K562 (cell line): ENCODE data around the gene DNMT3A. TPM values are rescaled to one million over a fixed set of nuclear protein-coding genes. Genes with fewer than 3 reads are reported as not detected.

Experiments used
- ATAC-seq: fragments of 200-7000 bp; cut with Tn5 transposase; 3 replicates; pipeline ENCODE4 v1.9.1; 2020; ENCODE audit warnings: moderate library complexity
- BruUV-seq: library from RNA; stranded (reverse); fragments of 400-500 nt; replicated peaks from 2 replicates; lab custom pipeline; 2021; lab: Mats Ljungman, UMichigan
- CTCF ChIA-PET: fragments of 300-600 bp; formaldehyde crosslinking; extraction: SDS; loops from one replicate; lab custom pipeline; 2021; ENCODE audit warnings: low intra/inter-chr PET ratio; lab: Yijun Ruan, JAX
- POLR2A ChIA-PET: fragments of 300-600, 350-650 bp; sonication (Branson Sonifier 250); formaldehyde crosslinking; extraction: SDS; loops from one replicate; lab custom pipeline; 2021; ENCODE audit warnings: antibody characterized with exemption, inconsistent platforms; lab: Yijun Ruan, JAX
- DNase-seq, 4 experiments: peaks; one replicate each; pipeline versions ENCODE4 v3.0.0 to v3.0.0-alpha.2; 2011 to 2018; ENCODE audit warnings: low spot score in 3 of 4, mixed read lengths in 3 of 4; ENCODE audit errors: extremely low read depth in 1 of 4
- FAIRE-seq: peaks from 2 replicates; lab custom pipeline; 2011; peaks lifted over from hg19 to GRCh38; lab: Jason Lieb, UNC
- H2AFZ ChIP-seq: 2 replicates; pipeline ENCODE4 v1.6.0; 2011; ENCODE audit warnings: low read depth, low read length, control low read depth, inconsistent platforms
- H3K27ac ChIP-seq: fragments of 200-600 bp; 3 replicates; pipeline ENCODE4 v1.8.0; 2011; ENCODE audit warnings: low read depth, mild to moderate bottlenecking, control low read depth, inconsistent platforms, low read length, moderate library complexity, mixed read lengths; ENCODE audit errors: extremely low read depth
- H3K27me3 ChIP-seq, 2 experiments: fragments of 300-600 bp in 1 of 2; 2 replicates in 1 of 2; 3 replicates in 1 of 2; pipeline versions ENCODE4 v1.6.0 to v1.8.0; 2011; ENCODE audit warnings: inconsistent platforms in 2 of 2, low read length in 2 of 2, mild to moderate bottlenecking in 1 of 2, mixed read lengths in 1 of 2, moderate library complexity in 1 of 2; ENCODE audit not compliant: control insufficient read depth in 2 of 2, insufficient read depth in 2 of 2
- H3K36me3 ChIP-seq: fragments of 300-600 bp; 3 replicates; pipeline ENCODE4 v1.8.0; 2011; ENCODE audit warnings: mild to moderate bottlenecking, low read length, inconsistent platforms; ENCODE audit not compliant: control insufficient read depth, insufficient read depth
- H3K4me1 ChIP-seq, 2 experiments: fragments of 200-600 bp in 1 of 2; replicated peaks in 1 of 2; 2 replicates in 1 of 2; 3 replicates in 1 of 2; pipeline versions ENCODE4 v1.5.1 to v1.8.0; 2011; ENCODE audit warnings: inconsistent platforms in 2 of 2, low read length in 2 of 2, mild to moderate bottlenecking in 1 of 2, mixed read lengths in 1 of 2, moderate library complexity in 1 of 2; ENCODE audit not compliant: control insufficient read depth in 2 of 2, insufficient read depth in 2 of 2
- H3K4me2 ChIP-seq: 2 replicates; pipeline ENCODE4 v1.6.1; 2011; ENCODE audit warnings: low read length, control low read depth, inconsistent platforms, mixed read lengths; ENCODE audit not compliant: insufficient read depth
- H3K4me3 ChIP-seq: fragments of 200-600 bp; sonication (generic), shearing (Covaris generic); 2 replicates; pipeline ENCODE4 v1.5.1; 2016; ENCODE audit warnings: control low read depth, inconsistent platforms
- H3K79me2 ChIP-seq: fragments of 200-600 bp; 3 replicates; pipeline ENCODE4 v1.8.0; 2011; ENCODE audit warnings: low read length, inconsistent platforms; ENCODE audit not compliant: control insufficient read depth, insufficient read depth
- H3K9ac ChIP-seq, 2 experiments: 2 replicates each; pipeline versions ENCODE4 v1.6.0 to v1.6.1; 2011; ENCODE audit warnings: low read depth in 2 of 2, low read length in 2 of 2, control low read depth in 1 of 2, inconsistent platforms in 1 of 2, mild to moderate bottlenecking in 1 of 2, mixed read lengths in 1 of 2; ENCODE audit not compliant: insufficient read depth in 1 of 2
- H3K9me1 ChIP-seq: one replicate; pipeline ENCODE4 v1.6.0; 2011; ENCODE audit warnings: inconsistent platforms, mild to moderate bottlenecking, low read length, moderate library complexity; ENCODE audit not compliant: control insufficient read depth, insufficient read depth
- H3K9me3 ChIP-seq: replicated peaks from 2 replicates; pipeline ENCODE4 v1.5.1; 2011; ENCODE audit warnings: low read depth, low read length, inconsistent platforms; ENCODE audit not compliant: control insufficient read depth, insufficient read depth
- H4K20me1 ChIP-seq: replicated peaks from 2 replicates; pipeline ENCODE4 v1.6.1; 2011; ENCODE audit warnings: low read length, inconsistent platforms, mixed read lengths; ENCODE audit not compliant: control insufficient read depth, insufficient read depth
- RBM14 ChIP-seq: fragments of 200-400 bp; formaldehyde crosslinking; IDR thresholded peaks from 2 replicates; pipeline ENCODE4 v1.6.1; 2018; ENCODE audit warnings: low read depth, mild to moderate bottlenecking, low read length, moderate library complexity, borderline replicate concordance; ENCODE audit not compliant: insufficient read depth
- RBM34 ChIP-seq: fragments of 200-400 bp; formaldehyde crosslinking; IDR thresholded peaks from 2 replicates; pipeline ENCODE4 v1.6.1; 2018; ENCODE audit warnings: low read length, borderline replicate concordance; ENCODE audit not compliant: insufficient read depth
- SAP30 ChIP-seq: fragments of 200-600 bp; sonication (generic); IDR thresholded peaks from 2 replicates; pipeline ENCODE4 v1.6.1; 2012; ENCODE audit warnings: borderline replicate concordance, low read depth, mild to moderate bottlenecking, moderate library complexity, low read length, control low read depth, inconsistent platforms; ENCODE audit not compliant: insufficient read depth, poor library complexity, severe bottlenecking
- SMAD3 ChIP-seq: fragments of 450-650 bp; formaldehyde crosslinking; conservative IDR thresholded peaks from 2 replicates; pipeline ENCODE4 v1.4.0; 2020; ENCODE audit warnings: mild to moderate bottlenecking
- SMAD4 ChIP-seq: fragments of 250-450 bp; sonication (Bioruptor Pico); conservative IDR thresholded peaks from 2 replicates; pipeline ENCODE4 v1.8.0; 2021; ENCODE audit warnings: inconsistent platforms, mild to moderate bottlenecking, moderate library complexity
- TAL1 ChIP-seq: fragments of 450-650 bp; IDR thresholded peaks from 2 replicates; pipeline ENCODE4 v1.6.1; 2016; ENCODE audit warnings: mild to moderate bottlenecking
- ZNF197 ChIP-seq: fragments of 200-800 bp; sonication (Bioruptor generic); IDR thresholded peaks from 2 replicates; pipeline ENCODE4 v1.6.1; 2016; ENCODE audit warnings: low read depth, missing genetic modification characterization, missing compliant biosample characterization
- ZNF354B ChIP-seq: fragments of 250-450 bp; sonication (Bioruptor Pico); IDR thresholded peaks from 2 replicates; pipeline ENCODE4 v1.4.0; 2020
- ZNF384 ChIP-seq: IDR thresholded peaks from 2 replicates; pipeline ENCODE4 v1.6.1; 2012; ENCODE audit warnings: low read depth, low read length, improper control_type of control experiment
- ZNF551 ChIP-seq: fragments of 250-450 bp; sonication (Bioruptor Pico); IDR thresholded peaks from 2 replicates; pipeline ENCODE4 v1.5.0; 2021; ENCODE audit warnings: mild to moderate bottlenecking, moderate library complexity
- WGBS: fragments of 100-300 bp; shearing (Covaris generic); methylation state at CpG from one replicate; pipeline ENCODE4 v1.1.6; 2016; ENCODE audit warnings: low coverage, mixed read lengths; ENCODE audit not compliant: insufficient coverage; ENCODE audit errors: missing lambda C conversion rate; 5-methylcytosine and 5-hydroxymethylcytosine counted together
- in situ Hi-C: fragments of 300-500 bp; cut with MboI; formaldehyde crosslinking; loops from 4 replicates; pipeline ENCODE4 v1.15.0; 2018; ENCODE audit warnings: inconsistent platforms, mixed read lengths
- intact Hi-C: fragments of 100-400 bp; cut with micrococcal nuclease; formaldehyde crosslinking; loops from 2 replicates; pipeline ENCODE4 v1.14.2; 2022
- polyA plus RNA-seq, 8 experiments: library from polyadenylated mRNA; depleted of rRNA in 4 of 8; stranded (reverse) in 5 of 8; unstranded in 3 of 8; fragments of >200 nt; fragmentation: Nextera tagmentation in 2 of 8; fragmentation: Illumina TruSeq in 1 of 8; extraction: Ambion mirVana in 2 of 8; extraction: Trizol in 1 of 8; gene quantifications; 2 replicates each; pipeline versions ENCODE4 v1.2.1 to v1.2.3, GENCODE V29; 2011 to 2014; ENCODE audit warnings: inconsistent platforms in 1 of 8, missing spikeins in 1 of 8
- total RNA-seq, 7 experiments: library from RNA; depleted of rRNA in 6 of 7; stranded (reverse); fragments of >200 nt in 6 of 7; fragmentation: Illumina TruSeq in 2 of 7; extraction: Trizol in 2 of 7; gene quantifications; 2 replicates each; pipeline versions ENCODE4 v1.2.1 to v1.2.3, GENCODE V29; 2011 to 2021; ENCODE audit warnings: low replicate concordance in 1 of 7
- TF ChIP-seq, protein P1 (sequence below): fragments of 250-450 bp; sonication (Bioruptor Pico); IDR thresholded peaks from 2 replicates; pipeline ENCODE4 v1.8.0; 2022; ENCODE audit warnings: inconsistent platforms
- TF ChIP-seq, protein P2 (sequence below): fragments of 450-650 bp; formaldehyde crosslinking; IDR thresholded peaks from 2 replicates; pipeline ENCODE4 v1.4.0; 2020; ENCODE audit warnings: mild to moderate bottlenecking, moderate library complexity

The DNMT3A gene
- total and polyA plus RNA-seq, 9 of the 15 experiments (the other 6 are each of a cell fraction or from before 2014, with no cell fraction given) = 3.0 to 16.0 (median 6.1) TPM

DNA sequence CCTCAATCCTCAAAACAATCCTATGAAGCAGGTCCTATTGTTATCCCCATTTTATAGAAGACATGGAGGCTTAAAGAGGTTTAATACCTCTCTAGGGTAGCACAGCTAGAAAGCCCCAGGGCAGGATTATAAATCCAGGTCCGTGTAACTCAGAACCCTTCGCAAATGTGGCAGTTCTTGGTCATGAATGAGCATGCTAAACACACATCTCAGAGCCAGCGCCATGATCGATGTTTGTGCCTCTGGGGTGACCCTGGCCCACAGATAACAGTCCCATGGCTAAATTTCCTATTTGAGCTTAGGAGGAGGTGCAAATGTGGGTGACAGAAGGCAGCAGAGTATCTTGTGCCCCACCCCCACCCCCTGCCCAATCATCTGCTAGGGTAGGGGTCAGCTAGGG is 17.5 kb downstream of the DNMT3A start:
- in situ Hi-C loops (no loop called here), intact Hi-C loops (no loop called here)
- Histone ChIP-seq H3K4me2 (no peak overlapping the region), H3K9me1 (no peaks in the 10 kb centered on the region), H3K9ac (no peak overlapping the region), H3K4me1 (peaks cover 0 to 3% of the 10 kb centered on the region in 2 experiments; a peak in 1 of 5 replicates), H3K27me3 (peaks cover 27 to 75% of the 10 kb centered on the region in 2 experiments), H2AFZ (no peak overlapping the region), H4K20me1 (0 out of 2 replicates have a peak, but pooled peaks cover 3% of the 10 kb centered on the region), H3K79me2 (no peaks in the 10 kb centered on the region), H3K27ac (no peak overlapping the region), H3K4me3 (no peak overlapping the region), H3K9me3 (no peaks in the 10 kb centered on the region; the same call in 1 of the 2 replicates), H3K36me3 (no peaks in the 10 kb centered on the region)
- 0% methylated on average over 4 of the region's 4 CpGs for WGBS
- ChIA-PET CTCF (no interaction called here), POLR2A (no interaction called here)
- ATAC-seq (no peak), FAIRE-seq (no peak), DNase-seq (no peak)
- no TSS peak for BruUV-seq
- TF ChIP-seq ZNF384 (no peak), SAP30 (no peak), RBM34 (no peak), ZNF354B (CRISPR knock-in tag) (no peak), SMAD3 (CRISPR knock-in tag) (no peak), TAL1 (no peak), ZNF197 (CRISPR knock-in tag) (no peak), RBM14 (no peak), ZNF551 (no peak), SMAD4 (CRISPR knock-in tag) (no peak)
- TF ChIP-seq, protein P1, sequence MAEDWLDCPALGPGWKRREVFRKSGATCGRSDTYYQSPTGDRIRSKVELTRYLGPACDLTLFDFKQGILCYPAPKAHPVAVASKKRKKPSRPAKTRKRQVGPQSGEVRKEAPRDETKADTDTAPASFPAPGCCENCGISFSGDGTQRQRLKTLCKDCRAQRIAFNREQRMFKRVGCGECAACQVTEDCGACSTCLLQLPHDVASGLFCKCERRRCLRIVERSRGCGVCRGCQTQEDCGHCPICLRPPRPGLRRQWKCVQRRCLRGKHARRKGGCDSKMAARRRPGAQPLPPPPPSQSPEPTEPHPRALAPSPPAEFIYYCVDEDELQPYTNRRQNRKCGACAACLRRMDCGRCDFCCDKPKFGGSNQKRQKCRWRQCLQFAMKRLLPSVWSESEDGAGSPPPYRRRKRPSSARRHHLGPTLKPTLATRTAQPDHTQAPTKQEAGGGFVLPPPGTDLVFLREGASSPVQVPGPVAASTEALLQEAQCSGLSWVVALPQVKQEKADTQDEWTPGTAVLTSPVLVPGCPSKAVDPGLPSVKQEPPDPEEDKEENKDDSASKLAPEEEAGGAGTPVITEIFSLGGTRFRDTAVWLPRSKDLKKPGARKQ (CRISPR knock-in tag) = no peak
- TF ChIP-seq, protein P2, sequence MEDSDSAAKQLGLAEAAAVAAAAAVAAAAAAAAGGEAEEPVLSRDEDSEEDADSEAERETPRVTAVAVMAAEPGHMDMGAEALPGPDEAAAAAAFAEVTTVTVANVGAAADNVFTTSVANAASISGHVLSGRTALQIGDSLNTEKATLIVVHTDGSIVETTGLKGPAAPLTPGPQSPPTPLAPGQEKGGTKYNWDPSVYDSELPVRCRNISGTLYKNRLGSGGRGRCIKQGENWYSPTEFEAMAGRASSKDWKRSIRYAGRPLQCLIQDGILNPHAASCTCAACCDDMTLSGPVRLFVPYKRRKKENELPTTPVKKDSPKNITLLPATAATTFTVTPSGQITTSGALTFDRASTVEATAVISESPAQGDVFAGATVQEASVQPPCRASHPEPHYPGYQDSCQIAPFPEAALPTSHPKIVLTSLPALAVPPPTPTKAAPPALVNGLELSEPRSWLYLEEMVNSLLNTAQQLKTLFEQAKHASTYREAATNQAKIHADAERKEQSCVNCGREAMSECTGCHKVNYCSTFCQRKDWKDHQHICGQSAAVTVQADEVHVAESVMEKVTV (CRISPR knock-in tag) = no peak
